NCI-H748 (cell line): ENCODE data around the gene SBK2.
A peak's percentile ranks its signal among the peaks of the same experiment; 100 is the strongest.

Experiments used
- DNase-seq: peaks from one replicate; lab custom pipeline; 2025; ENCODE audit not compliant: unreplicated experiment; lab: John Stamatoyannopoulos, UW

Gene SBK2

GRCh38 chr19:55486971-55487923 is 49.7 kb downstream of the SBK2 start:
- no peak for DNase-seq

- no peak for DNase-seq
These were observed 50.6 kb downstream of the SBK2 start for GRCh38 chr19:55486043-55486970.

- DNase-seq = peak; percentile 40
These were observed 51.4 kb downstream of the SBK2 start for GRCh38 chr19:55485439-55486011.

- peak; percentile 89 for DNase-seq
These were observed 52.1 kb downstream of the SBK2 start, which contains the start of gene NAT14 for GRCh38 chr19:55484593-55485438. Gene NAT14 (plus strand): TSS chr19:55485188. CDS start chr19:55485709, 521 bp downstream.

GRCh38 chr19:55483706-55484592 is 53.0 kb downstream of the SBK2 start:
- DNase-seq = no peak

- DNase-seq = no peak
These were observed 53.8 kb downstream of the SBK2 start for GRCh38 chr19:55482967-55483705.

- DNase-seq = no peak
These were observed 54.6 kb downstream of the SBK2 start for GRCh38 chr19:55482156-55482961.

GRCh38 chr19:55481794-55482155 is 55.2 kb downstream of the SBK2 start:
- DNase-seq = no peak

- no peak for DNase-seq
These were observed 55.7 kb downstream of the SBK2 start for GRCh38 chr19:55481148-55481793.

- DNase-seq = no peak
These were observed 57.3 kb downstream of the SBK2 start for GRCh38 chr19:55479451-55480230.

GRCh38 chr19:55479045-55479444 is 57.9 kb downstream of the SBK2 start:
- DNase-seq = no peak
